Posterior vena cava (tissue), 2 donors: ENCODE measurements around the gene NDE1. TPM values are rescaled to one million over a fixed set of nuclear protein-coding genes. Genes with fewer than 3 reads are reported as not detected.
"Not testable (repeated sequence)": the region's sequence is repeated elsewhere in the genome, so short reads cannot be mapped to it uniquely, and the experiment has no call there.

Experiments
- DNase-seq: peaks from one replicate; pipeline ENCODE4 v3.0.0-alpha.2; 2020; ENCODE audit warnings: low spot score
- intact Hi-C, 2 donors: fragments of 100-400 bp; cut with DNase I; formaldehyde crosslinking; loops; one replicate each; pipeline versions ENCODE4 v1.14.1 to v1.14.2; 2022 to 2023
- long read RNA-seq, 2 donors: library from polyadenylated mRNA; unstranded; transcript quantifications; one replicate each; pipeline ENCODE4 v2.0.0, GENCODE V29; 2020 to 2021
- total RNA-seq, 2 donors: library from RNA; stranded (reverse); fragmentation: NEBNext Ultra II Directional; extraction: Animal tissue kit (Norgen Biotek cat#: 25700); gene quantifications; one replicate each; pipeline ENCODE4 v1.2.1, GENCODE V29; 2021
- donor health status: DM: yes; HTN: yes; CAD: no.
- donor health status: DM: yes; HTN: yes; CAD: no.

The NDE1 gene, protein sequence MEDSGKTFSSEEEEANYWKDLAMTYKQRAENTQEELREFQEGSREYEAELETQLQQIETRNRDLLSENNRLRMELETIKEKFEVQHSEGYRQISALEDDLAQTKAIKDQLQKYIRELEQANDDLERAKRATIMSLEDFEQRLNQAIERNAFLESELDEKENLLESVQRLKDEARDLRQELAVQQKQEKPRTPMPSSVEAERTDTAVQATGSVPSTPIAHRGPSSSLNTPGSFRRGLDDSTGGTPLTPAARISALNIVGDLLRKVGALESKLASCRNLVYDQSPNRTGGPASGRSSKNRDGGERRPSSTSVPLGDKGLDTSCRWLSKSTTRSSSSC
- total RNA-seq: 10 to 100 TPM; 32.3 to 38.1 TPM
- long read RNA-seq, donor 1, partial matches to known transcripts: 0 of 35 reads
- long read RNA-seq, donor 1, other reads (novel, unspliced or antisense): 32 of 35 reads
- long read RNA-seq, donor 2, transcript NDE1-201 (9 exons, 3,221 nt): major isoform, 23 of 46 reads
- long read RNA-seq, donor 2, partial matches to known transcripts: 5 of 46 reads
- long read RNA-seq, donor 2, other reads (novel, unspliced or antisense): 18 of 46 reads

DNA sequence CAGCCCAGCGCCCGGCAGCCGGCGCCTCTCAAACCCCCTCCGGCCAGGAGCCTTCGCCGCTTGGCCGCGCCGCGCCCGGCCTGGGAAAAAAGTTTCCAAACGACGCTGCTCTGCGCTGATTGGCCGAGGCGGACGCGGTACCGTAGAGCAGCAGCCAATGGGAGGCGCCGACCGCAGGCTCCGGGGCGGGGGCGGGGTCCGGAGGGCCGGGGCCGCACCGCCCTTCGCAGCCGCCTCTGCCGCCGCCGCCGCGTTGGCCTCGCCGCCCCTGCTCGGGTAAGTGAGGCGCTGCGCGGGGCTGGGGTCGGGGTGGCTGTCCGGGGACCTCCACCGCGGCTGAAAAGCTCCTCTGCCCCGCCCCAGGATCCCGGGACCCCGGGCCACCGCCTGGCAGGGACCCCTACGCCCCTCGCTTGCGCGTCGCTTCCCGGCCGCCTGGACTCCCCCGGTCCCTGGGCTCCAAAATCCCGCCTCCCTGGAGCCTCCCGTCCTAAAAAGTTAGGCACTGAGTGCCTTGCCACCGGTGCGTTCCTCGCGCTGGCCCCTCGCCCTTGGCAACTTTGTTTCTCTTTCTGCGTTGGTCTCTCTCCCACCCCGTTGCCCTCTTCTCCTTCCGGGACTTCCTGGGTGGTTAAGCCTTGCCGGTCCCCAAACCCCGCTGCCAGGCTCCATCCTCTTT, at the start of gene NDE1:
Gene NDE1 (plus strand): TSS at position 227 of the 679 bp plus-strand sequence. CDS start 14,534 bp downstream, outside the sequence.
- peak; percentile 97 for DNase-seq
- intact Hi-C loops: no loop called here

DNA sequence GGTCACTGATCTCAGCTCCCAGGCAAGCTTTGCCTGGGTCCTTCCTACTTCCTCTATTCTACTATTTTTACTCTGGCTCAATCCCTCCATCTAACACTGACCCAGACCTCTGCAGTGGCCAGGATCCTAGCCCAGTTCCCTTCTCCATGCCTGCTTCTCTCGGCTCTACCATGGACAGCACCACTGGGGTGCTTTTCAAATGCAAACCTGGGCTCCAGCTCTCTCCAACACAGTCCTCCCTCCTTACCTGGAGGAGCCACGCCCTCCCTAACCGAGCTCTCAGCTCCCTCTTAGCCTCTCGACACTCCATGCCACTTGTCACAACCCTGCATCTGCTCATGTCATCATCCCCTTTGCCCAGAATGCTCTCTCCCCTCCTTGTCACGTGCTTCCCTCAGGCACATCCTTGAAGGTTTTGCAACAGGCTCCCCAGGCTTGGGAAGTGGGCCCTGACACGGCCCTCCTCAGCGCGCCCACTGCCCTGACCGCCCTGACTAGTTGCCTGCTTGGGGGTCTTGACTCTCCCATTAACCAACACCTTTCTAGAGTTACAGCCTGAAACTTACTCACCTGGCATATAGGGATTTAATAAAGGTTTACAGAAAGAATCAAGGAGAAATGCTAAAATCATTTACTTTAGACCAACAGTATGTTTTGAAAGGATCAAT, 48.7 kb upstream of the NDE1 start:
- intact Hi-C loops: no loop called here
- DNase-seq: no peak

DNA sequence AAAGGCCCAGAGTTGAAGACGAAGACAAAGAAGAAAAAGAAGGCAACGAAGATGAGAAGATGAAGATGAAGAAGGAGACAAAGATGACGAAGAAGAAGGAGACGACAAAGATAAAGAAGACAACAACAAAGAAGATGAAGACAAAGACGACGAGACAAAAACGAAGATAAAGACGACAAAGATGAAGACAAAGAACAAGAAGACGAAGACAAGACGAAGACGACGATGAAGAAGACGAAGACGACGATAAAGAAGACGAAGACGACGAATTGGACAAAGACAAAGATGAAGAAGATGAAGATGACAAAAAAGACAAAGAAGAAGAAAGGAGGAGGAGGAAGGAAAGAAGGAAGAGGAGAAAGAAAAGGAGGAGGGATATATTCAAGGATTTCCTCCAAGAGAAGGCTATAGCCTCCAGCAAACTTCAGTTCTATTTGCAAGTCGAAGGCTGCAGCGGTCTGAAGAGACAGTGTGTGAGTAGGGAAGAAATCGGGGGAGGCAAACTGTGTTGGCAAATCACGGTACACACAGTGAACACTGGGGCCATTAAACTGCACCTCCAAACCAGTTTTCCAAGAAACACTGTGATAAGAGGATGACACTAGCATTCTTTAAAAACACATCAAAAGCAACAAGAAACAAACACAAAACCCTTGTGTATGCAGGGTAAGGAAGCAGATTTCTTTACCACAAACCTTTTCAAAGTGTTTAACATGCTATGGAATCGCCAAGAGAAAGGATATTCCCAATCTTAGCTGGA, 47.6 kb upstream of the NDE1 start:
- intact Hi-C loops: no loop called here
- no peak for DNase-seq

DNA sequence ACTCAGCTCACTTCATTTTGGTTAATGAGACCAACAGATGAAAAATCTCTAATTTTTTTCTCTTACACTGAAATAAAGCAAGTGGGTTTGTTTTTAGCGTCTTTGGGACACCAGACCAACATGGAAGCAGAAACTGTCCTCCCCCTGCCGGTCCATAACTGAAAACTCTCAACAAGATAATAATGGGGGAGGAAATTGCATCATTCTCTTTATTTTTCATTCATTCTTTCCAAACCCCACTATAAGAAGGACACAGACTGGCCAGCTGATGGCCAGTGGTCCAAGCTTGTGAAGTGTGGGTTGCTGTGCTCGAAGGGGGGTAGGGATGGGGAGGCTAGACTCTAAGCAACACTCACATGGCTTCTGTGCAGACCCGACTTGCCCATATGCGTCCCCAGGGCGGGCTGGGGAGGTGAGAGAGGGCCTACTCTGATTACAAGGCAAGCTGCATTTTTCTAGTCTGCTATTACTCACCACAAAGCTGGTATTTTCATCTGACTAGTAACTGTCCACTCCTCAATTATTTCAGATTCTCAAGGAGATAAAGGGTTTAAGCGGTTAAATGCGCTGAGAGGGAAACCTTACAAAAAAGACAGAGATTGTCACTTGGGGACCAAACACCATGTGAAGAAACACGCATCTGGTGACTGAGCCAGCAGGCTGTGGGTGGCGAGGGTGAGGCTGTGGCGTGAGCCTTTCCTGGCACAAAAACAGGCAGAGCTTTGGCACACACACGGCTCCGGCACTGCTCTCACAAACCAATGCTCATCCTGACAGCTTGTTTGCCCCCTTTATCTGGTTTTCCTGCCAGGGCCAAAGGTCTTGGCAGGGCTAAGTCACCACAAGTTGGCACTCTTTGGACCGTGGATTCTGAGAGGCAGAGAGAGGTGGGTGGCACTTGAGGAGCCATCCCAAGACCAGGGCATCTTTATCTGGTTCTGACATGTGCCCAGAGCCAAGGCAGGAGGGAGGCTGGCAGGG, 45.3 kb upstream of the NDE1 start:
- DNase-seq: no peak
- intact Hi-C loops: no loop called here

DNA sequence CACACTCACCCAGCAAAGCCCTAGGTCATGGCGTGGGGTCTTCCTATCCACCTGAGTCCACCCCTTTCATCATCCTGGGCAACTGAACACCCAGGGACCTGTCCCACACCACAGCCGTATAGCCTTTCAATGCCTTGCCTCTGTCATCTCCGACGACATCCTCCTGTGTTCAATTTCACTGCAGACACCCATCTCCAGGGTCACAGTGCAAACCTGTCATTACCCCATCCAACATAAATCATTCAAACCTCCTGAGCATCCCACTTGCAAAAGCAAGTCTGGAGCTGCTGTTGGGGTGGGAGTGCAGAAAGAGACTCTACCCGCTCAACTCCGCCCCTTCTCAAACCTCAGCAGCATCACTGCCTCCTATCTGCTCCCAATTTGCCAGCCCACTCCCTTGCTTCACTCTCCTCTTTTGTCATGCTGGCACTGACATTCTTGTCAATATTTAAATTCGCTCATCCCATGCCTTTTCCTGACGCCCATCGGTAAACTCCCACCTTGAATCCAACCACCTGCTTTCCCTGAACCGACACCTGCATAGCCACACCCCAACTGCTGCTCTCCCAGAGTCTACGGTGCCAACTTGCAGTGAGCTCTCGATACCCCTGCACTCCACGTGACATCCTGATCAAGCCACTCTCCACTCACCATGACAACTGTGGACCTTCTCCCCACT, 44.1 kb upstream of the NDE1 start:
- intact Hi-C loops: no loop called here
- no peak for DNase-seq

DNA sequence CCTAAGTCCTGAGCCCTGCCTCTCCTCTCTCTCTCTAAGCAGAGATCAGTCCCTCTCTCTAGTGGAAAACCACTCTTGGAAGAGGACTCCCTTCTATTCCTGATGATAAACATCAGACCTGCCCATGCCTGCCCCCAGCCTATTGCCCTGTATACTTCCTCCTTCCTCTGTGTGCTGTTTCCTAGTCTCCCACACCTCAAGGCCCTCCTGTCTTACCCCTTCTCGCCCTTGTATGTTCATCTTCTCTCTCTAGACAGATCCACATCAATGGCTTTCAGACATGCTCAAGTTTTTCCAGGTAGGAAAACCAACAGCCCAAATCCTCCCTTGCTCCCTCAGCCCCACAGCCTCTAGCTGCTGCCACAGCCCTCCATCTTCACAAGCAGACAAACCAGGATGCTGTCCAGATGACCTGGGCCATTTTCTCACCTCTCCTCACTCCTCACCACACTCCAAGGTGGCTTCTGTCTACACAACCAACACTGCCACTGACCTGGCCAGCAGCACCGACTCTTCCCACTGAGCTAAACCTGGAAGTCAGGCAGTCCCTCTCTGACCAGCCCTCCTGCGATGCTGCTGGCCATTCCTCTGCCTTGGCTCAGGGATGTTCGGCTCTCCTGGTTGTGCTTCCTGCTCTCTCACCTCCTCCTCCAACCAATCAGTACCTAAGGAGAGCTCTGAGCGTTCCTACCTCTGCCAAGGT, 43.4 kb upstream of the NDE1 start:
- intact Hi-C loops: no loop called here
- DNase-seq: no peak

DNA sequence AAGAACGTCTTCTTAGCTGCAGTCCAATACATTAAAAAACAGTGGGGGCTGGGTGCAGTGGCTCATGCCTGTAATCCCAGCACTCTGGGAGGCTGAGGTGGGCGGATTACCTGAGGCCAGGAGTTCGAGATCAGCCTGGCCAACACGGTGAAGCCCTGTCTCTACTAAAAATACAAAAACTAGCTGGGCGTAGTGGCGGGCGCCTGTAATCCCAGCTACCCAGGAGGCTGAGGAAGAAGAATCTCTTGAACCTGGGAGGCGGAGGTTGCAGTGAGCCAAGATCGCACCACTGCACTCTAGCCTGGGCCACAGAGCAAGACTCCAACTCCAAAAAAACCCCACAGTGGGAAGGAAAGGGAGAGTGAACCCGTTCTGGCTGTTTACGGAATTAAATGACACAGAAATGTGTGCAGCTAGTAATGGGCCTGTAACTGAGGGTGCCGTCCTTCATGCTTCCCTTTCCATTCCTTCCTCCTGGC, 42.8 kb upstream of the NDE1 start:
- DNase-seq, intact Hi-C loops: not testable (repeated sequence)

DNA sequence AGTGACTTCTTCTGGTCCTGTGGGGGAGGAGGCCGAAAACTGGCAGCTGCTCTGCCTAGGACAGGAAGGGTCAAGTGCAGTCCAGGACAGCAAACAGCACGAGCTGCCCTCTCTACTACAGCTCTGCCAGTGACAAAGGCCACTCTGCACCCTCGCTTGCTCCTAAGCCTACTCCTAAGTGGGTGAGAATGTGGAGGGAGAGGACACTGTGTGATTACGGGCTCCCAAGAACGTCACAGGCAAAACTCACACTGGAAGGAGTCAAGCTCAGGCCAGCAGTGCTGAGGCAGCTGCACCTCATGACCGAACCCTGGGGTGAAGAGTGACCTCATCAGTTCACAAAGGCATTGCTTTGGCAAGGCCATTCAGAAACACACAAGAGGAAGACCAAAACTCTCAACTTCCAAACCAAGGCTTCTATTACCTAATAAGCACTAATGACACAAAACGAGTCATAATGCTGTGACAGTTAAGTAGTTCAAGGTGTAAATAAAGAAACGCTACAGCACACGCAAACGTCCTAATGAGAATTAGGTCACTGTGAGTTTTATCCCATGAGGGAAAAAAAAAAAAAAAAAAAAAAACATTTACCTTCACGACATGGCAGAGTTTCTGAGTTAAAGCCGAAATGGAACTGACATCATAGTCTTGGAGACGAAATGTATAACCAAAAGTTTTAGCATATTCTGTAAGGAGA, 42.2 kb upstream of the NDE1 start:
- no peak for DNase-seq
- intact Hi-C loops: no loop called here

DNA sequence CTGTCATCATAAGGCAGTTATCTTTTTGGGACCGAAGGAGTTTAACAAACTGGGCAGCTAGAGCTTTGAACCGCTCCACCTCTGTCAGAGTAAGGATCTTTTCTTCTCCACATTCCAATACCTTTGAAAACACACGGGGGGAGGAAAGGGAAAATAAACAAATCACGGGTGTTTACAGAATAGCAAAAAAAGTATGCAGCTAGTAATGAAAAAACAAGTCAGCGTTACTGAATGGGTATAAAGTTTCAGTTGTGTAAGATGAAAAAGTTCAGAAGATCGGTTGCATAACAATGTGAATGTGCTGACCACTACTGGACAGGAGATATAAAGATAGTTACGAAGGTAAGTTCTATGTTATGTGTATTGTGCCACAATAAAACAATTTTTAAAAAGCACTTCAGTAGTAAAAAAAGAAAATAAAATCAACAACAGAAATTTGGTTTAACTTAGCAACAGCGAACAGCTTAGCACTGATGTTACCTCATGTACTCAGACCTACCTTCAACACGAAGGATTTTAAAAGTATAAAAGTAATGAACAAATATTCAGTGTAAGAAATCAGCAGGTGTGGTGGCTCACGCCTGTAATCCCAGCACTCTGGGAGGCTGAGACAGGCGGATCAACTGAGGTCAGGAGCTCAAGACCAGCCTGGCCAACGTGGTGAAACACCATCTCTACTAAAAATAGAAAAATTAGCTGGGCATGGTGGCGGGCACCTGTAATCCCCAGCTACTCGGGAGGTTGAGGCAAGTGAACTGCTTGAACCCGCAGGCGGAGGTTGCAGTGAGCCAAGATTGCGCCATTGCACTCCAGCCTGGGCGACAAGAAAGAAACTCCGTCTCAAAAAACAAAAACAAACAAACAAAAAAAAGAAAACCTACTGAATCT, 41.4 kb upstream of the NDE1 start:
- DNase-seq: no peak
- intact Hi-C loops: no loop called here

DNA sequence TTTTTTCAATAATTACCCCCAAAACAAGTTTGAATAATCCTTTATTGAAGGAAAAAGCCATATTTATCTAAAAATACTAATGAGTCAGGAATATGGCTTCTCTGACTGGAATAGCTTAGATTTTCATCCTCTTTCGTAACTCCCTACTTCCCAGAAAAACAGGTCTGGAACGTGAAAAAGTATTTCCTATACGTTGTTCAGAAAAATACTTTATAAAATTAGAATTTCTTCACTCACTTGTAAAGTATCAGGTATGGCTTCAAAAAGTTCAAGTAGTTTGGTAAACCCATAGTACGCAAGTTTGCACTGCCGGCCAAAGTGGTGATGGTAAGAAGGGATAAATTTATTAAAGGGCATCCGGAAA, 40.8 kb upstream of the NDE1 start:
- DNase-seq: no peak
- intact Hi-C loops: no loop called here

DNA sequence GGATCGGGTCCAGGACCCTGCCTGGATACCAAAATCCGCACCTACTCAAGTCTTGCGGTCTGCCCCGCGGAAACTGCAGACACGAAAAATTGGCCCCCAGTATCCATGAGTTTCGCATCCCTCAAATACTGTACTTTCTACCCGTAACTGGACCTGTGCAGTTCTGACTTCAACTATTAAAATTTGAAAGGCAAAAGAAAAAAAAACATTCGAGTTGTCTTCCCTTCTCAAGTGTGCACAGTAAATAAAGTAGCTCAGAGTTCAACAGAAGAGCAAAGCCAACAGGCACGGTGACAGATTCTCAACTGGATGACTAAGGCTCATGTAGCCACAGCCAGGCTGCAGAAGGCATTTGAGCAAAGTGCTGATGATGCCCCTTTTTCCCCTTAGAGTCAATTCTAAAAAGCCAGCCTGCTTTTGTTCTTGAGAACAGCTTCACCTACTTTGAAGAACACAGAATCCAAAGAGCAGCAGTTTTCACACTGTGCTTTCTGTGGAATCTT, 39.6 kb upstream of the NDE1 start:
- no peak for DNase-seq
- intact Hi-C loops: no loop called here

DNA sequence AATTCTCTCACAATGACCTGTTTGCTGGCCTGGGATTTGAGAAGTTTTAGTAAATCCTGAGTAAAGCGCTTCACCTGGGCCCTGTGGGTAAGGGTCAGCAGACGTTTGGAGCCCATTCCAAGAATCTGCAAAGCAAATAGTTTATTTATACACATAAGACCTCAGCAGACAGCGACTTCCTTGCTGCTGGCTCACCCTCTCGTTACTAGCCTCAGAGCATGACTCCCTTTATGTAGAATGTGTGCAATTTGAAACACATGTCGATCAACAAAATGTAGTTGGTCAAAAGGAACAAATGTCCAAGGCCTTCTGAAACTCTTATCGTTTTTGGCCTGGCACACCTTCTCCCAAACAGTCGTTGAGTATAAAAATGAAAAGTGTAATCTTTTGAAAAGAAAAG, 38.4 kb upstream of the NDE1 start:
- intact Hi-C loops: no loop called here
- no peak for DNase-seq

DNA sequence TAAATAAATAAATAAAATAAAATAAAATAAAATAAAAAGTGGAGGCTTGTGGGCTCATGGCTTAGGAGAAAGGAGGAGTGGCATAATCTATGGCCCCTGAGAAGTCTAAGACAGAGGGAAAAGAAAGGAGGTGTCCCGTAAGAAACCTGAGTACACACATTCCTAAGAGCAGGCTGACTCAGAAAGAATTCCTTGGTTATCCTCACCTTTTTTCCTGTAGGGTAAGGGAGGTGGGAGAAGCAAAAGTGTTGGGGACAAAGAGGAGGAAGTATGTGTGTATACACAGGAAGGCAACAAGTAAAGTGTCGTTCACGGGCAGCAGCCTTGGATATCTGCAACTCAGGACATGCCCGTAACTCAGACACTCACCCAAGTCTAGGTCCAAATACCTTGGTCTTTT, 36.4 kb upstream of the NDE1 start:
- DNase-seq: no peak
- intact Hi-C loops: no loop called here

DNA sequence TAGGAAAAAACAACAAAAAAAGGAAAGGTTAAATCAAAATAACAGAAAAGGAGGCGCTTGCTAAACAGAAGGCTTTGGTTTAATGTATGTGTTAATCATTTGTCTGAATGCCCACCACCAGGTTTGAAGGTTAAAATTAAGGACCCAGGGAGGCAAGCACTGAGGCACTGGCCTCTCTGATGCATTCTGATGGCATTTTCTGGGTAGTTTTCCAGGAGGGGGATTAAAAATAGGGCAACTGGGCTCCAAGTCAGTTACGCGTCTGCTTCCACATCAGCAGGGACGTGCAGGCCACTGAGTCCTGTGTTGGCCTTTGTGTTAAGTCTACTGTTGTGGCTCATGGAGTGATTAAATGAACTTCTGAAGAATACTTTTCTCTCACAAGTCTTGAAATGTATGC, 34.0 kb upstream of the NDE1 start:
- intact Hi-C loops: no loop called here
- DNase-seq: no peak

DNA sequence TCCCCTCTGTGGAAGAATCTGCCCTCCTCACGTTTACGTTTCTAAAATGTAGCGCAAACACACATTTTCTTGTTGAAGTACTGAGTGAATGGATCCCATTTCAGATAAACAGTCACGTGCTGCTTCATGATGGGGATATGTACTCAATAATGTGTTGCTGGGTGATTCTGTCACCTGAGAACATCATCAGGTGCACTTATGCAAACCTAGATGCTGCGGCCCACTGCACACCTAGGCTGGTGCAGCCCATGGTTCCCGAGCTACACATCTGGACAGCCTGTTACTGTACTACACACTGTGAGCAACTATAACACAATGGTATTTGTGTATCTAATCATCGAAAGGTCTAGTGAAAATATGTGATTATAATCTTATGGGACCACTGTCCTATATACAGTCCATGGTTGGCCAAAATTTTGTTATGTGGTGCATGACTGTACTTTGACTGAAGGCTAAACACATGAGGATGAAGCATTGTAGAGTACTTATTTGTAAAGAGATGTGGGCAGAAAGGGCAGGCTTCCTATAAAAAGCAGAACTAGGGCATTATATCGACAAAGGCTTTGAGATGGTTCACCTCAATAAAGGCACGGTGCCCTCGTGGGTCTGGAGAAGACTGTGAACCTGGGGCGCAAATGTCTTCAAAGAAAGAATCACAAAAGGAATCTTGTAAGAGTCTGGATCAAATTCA, 33.4 kb upstream of the NDE1 start:
- no peak for DNase-seq
- intact Hi-C loops: no loop called here
